ENCODE data around the gene GRIA3.

- TF ChIP-seq CTCF (IDR thresholded peaks at IDR 0.05; ENCODE audit: low read length) (no peak), EZH2 (IDR thresholded peaks at IDR 0.05; ENCODE audit: borderline replicate concordance, low read length) (no peak)
These were observed 166.1 kb downstream of the GRIA3 start for GRCh38 chrX:123350226-123350625.
